Measurements from ENCODE around the gene TMEM117.

The TMEM117 gene

GRCh38 chr12:43964961-43965360 lies 129.1 kb downstream of the TMEM117 start:
- H3K4me3 ChIP-seq (ENCODE audit: low read depth, low read length) = no peak overlapping the region
- no peak for TF ChIP-seq CTCF (IDR thresholded peaks at IDR 0.05; ENCODE audit: low read depth, low read length)

- TF ChIP-seq CTCF (IDR thresholded peaks at IDR 0.05; ENCODE audit: low read depth, low read length) = no peak
- H3K4me3 ChIP-seq (ENCODE audit: low read depth, low read length) = no peak overlapping the region
Measured at GRCh38 chr12:43965899-43966298, 130.0 kb downstream of the TMEM117 start.

GRCh38 chr12:43968736-43969135 lies 132.9 kb downstream of the TMEM117 start:
- H3K4me3 ChIP-seq (ENCODE audit: low read depth, low read length) = no peak overlapping the region
- no peak for TF ChIP-seq CTCF (IDR thresholded peaks at IDR 0.05; ENCODE audit: low read depth, low read length)

GRCh38 chr12:43969882-43970281 lies 134.0 kb downstream of the TMEM117 start:
- no peak for TF ChIP-seq CTCF (IDR thresholded peaks at IDR 0.05; ENCODE audit: low read depth, low read length)
- no peak overlapping the region for H3K4me3 ChIP-seq (ENCODE audit: low read depth, low read length)

- no peak overlapping the region for H3K4me3 ChIP-seq (ENCODE audit: low read depth, low read length)
Measured at GRCh38 chr12:43973385-43973784, 137.5 kb downstream of the TMEM117 start.

GRCh38 chr12:43973993-43974392 lies 138.1 kb downstream of the TMEM117 start:
- no peak overlapping the region for H3K4me3 ChIP-seq (ENCODE audit: low read depth, low read length)
- no peak for TF ChIP-seq CTCF (IDR thresholded peaks at IDR 0.05; ENCODE audit: low read depth, low read length)

More at GRCh38 chr12:43973385-43973784, 137.5 kb downstream of the TMEM117 start:
- TF ChIP-seq CTCF (IDR thresholded peaks at IDR 0.05; ENCODE audit: low read depth, low read length) = no peak

GRCh38 chr12:43976027-43976426 lies 140.1 kb downstream of the TMEM117 start:
- H3K4me3 ChIP-seq (ENCODE audit: low read depth, low read length) = no peak overlapping the region
- TF ChIP-seq CTCF (IDR thresholded peaks at IDR 0.05; ENCODE audit: low read depth, low read length) = no peak

Data from WI38 (cell line).